Upper lobe of right lung (tissue), 1 donor: ENCODE results near the gene MCRIP2. TPM values are rescaled to one million over a fixed set of nuclear protein-coding genes. Genes with fewer than 3 reads are reported as not detected.

Source experiments
- ATAC-seq: fragments of 200-7000 bp; cut with Tn5 transposase; one replicate; pipeline ENCODE4 v1.9.1; 2020; ENCODE audit warnings: mild to moderate bottlenecking, moderate library complexity
- DNase-seq: peaks from one replicate; pipeline ENCODE4 v3.0.0-alpha.2; 2020
- H3K27ac ChIP-seq: fragments of 200-600 bp; one replicate; pipeline ENCODE4 v1.8.0; 2022
- H3K27me3 ChIP-seq: fragments of 200-600 bp; one replicate; pipeline ENCODE4 v1.8.0; 2022; ENCODE audit warnings: mild to moderate bottlenecking
- H3K36me3 ChIP-seq: fragments of 200-600 bp; one replicate; pipeline ENCODE4 v1.8.0; 2022
- H3K4me1 ChIP-seq: fragments of 200-600 bp; one replicate; pipeline ENCODE4 v1.8.0; 2022
- H3K4me3 ChIP-seq: fragments of 200-600 bp; one replicate; pipeline ENCODE4 v1.8.0; 2022; ENCODE audit warnings: mild to moderate bottlenecking
- H3K9me3 ChIP-seq: fragments of 200-600 bp; one replicate; pipeline ENCODE4 v1.8.0; 2022
- intact Hi-C: fragments of 100-400 bp; cut with DNase I; formaldehyde crosslinking; loops from one replicate; pipeline ENCODE4 v1.11.0; 2022
- total RNA-seq: library from RNA; stranded (reverse); fragmentation: NEBNext Ultra II Directional; extraction: Animal tissue kit (Norgen Biotek cat#: 25700); gene quantifications from one replicate; pipeline ENCODE4 v1.2.1, GENCODE V29; 2021
- TF ChIP-seq, protein P1 (sequence below): fragments of 200-600 bp; IDR thresholded peaks from one replicate; pipeline ENCODE4 v1.8.0; 2022; ENCODE audit warnings: antibody characterized with exemption
- donor health status: DM: no; HTN: yes; CAD: no; lungs with severe emphysema.

The MCRIP2 gene
- total RNA-seq, 1 donor from 2014 or later: 57.9 TPM

DNA sequence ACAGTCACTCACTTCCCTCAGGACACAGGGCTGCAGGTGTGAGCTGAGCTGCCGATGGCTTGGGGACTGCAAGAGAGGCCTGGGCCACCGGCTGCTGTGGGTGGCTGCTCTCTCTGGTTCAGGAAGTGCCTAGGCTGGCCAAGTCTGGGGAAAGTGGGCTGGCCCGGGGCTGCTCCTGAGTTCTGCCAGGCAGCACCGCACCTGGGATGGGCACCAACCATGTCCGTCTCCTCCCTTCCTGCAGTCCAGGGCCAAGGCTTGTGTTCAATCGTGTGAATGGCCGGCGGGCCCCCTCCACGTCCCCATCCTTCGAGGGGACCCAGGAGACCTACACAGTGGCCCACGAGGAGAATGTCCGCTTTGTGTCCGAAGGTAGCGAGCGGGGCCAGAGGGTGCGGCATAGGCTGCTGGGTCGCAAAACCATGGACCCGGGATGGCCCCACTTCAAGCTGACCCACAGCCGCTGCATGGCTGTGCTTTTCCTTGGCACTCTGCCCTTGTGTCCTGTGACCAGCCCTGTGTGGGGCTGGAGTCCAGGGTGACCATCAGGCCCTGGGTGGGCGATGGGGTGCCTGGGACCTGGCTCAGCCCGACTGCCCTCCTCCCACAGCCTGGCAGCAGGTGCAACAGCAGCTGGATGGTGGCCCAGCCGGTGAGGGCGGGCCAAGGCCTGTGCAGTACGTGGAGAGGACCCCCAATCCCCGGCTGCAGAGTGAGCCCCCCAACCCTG, 5.7 kb downstream of the MCRIP2 start:
- Histone ChIP-seq H3K4me3 (no peak overlapping the region), H3K9me3 (no peaks in the 10 kb centered on the region), H3K36me3 (no peaks in the 10 kb centered on the region), H3K4me1 (peaks cover 41% of the 10 kb centered on the region), H3K27ac (no peak overlapping the region), H3K27me3 (no peaks in the 10 kb centered on the region)
- ATAC-seq: no peak
- intact Hi-C loops: no loop called here
- DNase-seq: no peak
- TF ChIP-seq, protein P1, sequence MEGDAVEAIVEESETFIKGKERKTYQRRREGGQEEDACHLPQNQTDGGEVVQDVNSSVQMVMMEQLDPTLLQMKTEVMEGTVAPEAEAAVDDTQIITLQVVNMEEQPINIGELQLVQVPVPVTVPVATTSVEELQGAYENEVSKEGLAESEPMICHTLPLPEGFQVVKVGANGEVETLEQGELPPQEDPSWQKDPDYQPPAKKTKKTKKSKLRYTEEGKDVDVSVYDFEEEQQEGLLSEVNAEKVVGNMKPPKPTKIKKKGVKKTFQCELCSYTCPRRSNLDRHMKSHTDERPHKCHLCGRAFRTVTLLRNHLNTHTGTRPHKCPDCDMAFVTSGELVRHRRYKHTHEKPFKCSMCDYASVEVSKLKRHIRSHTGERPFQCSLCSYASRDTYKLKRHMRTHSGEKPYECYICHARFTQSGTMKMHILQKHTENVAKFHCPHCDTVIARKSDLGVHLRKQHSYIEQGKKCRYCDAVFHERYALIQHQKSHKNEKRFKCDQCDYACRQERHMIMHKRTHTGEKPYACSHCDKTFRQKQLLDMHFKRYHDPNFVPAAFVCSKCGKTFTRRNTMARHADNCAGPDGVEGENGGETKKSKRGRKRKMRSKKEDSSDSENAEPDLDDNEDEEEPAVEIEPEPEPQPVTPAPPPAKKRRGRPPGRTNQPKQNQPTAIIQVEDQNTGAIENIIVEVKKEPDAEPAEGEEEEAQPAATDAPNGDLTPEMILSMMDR: no peak

DNA sequence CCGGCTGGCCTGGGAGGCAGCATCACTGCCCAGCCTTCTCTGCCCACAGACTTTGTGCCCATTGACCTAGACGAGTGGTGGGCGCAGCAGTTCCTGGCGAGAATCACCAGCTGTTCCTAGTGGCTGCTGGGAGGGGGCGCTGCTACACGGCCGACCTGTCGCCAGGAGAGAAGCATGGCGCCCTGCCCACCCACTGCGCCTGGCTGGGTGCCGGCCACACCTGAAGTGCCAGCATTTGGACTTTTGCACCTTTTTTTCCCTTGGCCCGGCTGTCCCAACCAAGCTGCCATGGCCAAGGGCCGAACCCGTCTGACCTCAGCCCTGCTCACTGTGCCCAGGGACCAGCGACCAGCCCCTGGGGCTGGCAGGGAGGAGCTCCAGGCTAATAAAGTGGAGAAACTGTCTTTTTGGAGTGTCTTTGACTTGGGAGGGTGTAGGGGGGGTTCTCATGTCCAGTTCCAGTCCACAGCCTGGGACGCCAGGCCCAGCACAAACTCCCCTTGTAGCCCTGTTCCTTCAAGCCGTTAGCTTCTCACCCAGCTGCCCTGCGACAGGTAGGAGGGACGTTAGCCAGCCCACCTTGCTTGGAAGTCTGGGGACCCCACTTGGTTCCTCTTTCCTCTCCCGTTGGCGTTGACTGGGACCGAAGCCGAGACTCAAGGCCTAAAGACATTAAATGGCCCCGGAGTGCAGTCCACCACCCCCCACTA, 6.6 kb downstream of the MCRIP2 start:
- Histone ChIP-seq H3K36me3 (no peaks in the 10 kb centered on the region), H3K27ac (peak overlapping the region; percentile 93), H3K4me1 (peaks cover 33% of the 10 kb centered on the region), H3K9me3 (no peaks in the 10 kb centered on the region), H3K27me3 (no peaks in the 10 kb centered on the region), H3K4me3 (peak overlapping the region; percentile 85)
- ATAC-seq (peak; percentile 45), DNase-seq (peak; percentile 88)
- intact Hi-C loops: no loop called here
- TF ChIP-seq, protein P1: peak; percentile 50

DNA sequence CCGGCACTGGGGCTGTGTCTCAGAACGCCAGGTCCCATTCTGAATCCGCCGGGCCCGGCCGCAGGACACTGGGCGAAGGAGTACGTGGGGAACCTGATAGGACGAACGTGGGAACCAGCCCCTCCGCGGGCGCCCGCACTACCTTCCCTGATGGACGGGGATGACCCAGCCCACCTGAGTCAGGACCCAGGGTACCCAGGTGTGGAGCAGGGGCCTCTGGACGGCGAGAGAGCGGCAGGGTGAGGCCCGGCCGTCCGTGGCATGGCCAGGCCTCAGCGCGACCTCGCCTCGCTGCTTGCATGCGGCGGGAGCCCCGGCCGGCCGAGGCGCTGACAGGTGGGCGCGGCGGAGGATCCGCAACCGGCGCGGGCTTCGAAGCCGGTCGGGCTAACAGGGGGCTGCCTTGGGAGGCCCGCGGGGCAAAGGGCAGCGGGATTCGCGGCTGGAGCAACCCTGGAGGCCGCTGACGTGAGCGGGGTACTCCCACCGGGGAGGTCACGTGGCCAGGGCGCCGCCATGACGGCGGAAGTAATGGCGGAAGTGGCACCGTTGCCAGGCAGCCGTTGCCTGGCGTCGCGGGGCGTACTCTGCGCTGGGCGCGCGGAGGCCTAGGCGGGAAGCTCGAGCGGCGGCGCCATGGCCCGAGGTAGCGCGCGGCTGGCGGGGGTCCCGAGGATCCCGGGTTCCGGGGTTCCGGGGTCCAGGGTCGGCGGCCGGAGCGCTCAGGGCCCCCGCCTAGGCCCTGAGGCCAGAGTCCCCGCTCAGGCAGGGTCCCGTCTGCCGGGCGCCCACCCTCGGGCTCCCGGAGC, 7.4 kb downstream of the MCRIP2 start, which contains the start of gene WDR90:
Gene WDR90 (plus strand): TSS at position 585 of the 809 bp plus-strand sequence. CDS start 52 bp downstream, at position 637.
- no peaks in the 10 kb centered on the region for H3K36me3 ChIP-seq
- DNase-seq: peak; percentile 98

DNA sequence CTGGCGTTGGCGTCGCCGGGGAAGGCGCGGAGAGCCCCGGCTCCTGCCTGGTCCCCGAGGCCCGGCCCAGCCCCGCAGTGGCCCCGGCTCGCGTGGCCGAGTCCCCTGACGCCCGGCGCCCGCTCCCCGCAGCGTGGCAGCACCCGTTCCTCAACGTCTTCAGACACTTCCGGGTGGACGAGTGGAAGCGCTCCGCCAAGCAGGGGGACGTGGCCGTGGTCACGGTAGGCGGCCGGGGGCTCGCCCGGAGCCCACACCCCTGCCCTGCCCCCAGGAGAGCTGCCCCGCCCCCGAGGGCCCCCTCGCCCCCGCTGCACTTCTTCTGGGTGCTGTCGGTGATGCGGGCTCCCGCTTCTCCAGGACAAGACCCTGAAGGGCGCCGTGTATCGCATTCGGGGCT, 8.0 kb downstream of the MCRIP2 start:
- Histone ChIP-seq H3K36me3 (no peaks in the 10 kb centered on the region), H3K4me3 (peak overlapping the region; percentile 85), H3K27ac (peak overlapping the region; percentile 93), H3K9me3 (no peaks in the 10 kb centered on the region), H3K27me3 (no peaks in the 10 kb centered on the region), H3K4me1 (peaks cover 31% of the 10 kb centered on the region)
- intact Hi-C loops: no loop called here
- DNase-seq (no peak), ATAC-seq (peak; percentile 0)
- TF ChIP-seq, protein P1: no peak

More for the DNA sequence above, 7.4 kb downstream of the MCRIP2 start, which contains the start of gene WDR90:
- Histone ChIP-seq H3K4me1 (peaks cover 31% of the 10 kb centered on the region), H3K9me3 (no peaks in the 10 kb centered on the region), H3K4me3 (peak within 1 kb of the TSS; percentile 85), H3K27ac (peak within 1 kb of the TSS; percentile 93), H3K27me3 (no peaks in the 10 kb centered on the region)
- TF ChIP-seq, protein P1: no peak
- ATAC-seq: peak; percentile 88
- intact Hi-C loops: no loop called here

DNA sequence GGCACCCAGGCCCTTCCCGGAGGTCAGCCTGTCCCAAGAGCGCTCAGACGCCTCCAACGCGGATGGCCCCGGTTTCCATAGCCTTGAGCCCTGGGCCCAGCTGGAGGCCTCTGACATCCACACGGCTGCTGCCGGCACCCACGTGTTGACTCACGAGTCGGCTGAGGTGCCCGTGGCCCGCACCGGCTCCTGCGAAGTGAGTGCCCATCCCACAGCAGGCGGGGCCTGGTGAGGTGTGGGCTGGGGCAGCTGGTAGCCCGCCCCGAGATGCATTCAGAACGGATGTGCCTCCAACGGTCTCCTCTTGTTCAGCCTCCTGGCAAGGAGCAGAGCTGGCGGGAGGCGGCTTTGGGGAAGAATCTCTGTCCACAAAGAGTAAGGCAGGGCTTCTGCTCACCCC, 10.2 kb downstream of the MCRIP2 start:
- DNase-seq: no peak
- intact Hi-C loops: no loop called here

More for the DNA sequence above, 10.2 kb downstream of the MCRIP2 start:
- no peak overlapping the region for H3K27ac ChIP-seq
- TF ChIP-seq, protein P1: no peak
- peaks cover 20% of the 10 kb centered on the region for H3K4me1 ChIP-seq
- no peak for ATAC-seq
- no peaks in the 10 kb centered on the region for H3K36me3 ChIP-seq
- no peaks in the 10 kb centered on the region for H3K9me3 ChIP-seq
- H3K4me3 ChIP-seq: no peak overlapping the region
- H3K27me3 ChIP-seq: no peaks in the 10 kb centered on the region
